Erythroblast (primary cell): ENCODE data around the gene GLA.

ENCODE experiments used
- DNase-seq, 2 experiments: peaks; one replicate each; lab custom pipeline; 2025; lab: John Stamatoyannopoulos, UW
- GATA1 ChIP-seq: IDR thresholded peaks from 2 replicates; pipeline ENCODE4 v1.6.1; 2011; ENCODE audit warnings: low read depth, mild to moderate bottlenecking, control low read depth, low read length, moderate library complexity
- POLR2A ChIP-seq: IDR thresholded peaks from 2 replicates; pipeline ENCODE4 v1.6.1; 2011; ENCODE audit warnings: mild to moderate bottlenecking, low read length

The GLA gene

DNA sequence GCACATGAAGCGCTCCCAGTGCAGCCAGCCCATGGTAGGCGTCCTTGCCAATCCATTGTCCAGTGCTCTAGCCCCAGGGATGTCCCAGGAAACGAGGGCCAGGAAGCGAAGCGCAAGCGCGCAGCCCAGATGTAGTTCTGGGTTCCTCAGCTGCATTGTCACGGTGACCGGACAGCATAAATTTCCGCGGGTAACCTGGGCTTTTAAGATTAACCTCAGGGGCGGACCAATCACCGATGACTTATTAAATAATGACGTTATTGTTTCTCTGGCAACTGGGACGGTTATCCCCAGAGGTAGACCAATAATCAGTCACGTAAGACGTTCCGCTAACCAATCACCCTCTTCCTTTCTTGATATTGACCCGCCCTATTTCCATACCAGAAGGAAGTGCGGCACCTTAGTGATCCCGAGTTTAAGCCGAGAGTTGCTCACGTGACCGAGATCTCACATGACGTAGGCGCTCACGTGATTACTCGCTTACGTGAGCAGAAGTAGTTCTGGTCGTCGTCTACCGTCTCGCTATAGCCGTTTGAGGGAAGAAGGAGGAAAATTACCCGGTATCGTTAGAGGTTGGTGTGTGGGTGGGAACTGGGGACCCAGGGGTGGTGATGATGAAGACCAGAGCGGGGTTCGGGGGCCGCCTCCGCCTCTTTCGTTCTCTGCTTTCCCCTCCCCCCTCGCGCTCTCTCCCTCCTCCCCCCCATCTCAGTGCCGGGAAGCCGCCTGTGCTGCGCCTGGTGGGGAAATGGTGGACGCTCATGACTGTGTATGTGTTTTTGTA is at the start of gene GLA, which contains the start of gene HNRNPH2:
TSS of gene GLA (minus strand) at position 178 of the 784 bp plus-strand sequence. CDS start at position 156, 22 bp downstream.
TSS of gene HNRNPH2 (plus strand) at position 475 of the 784 bp plus-strand sequence. CDS start 3,767 bp downstream, outside the sequence.
- peak; percentile 97 to 99 for DNase-seq
- TF ChIP-seq POLR2A: peak; percentile 95
- TF ChIP-seq GATA1: no peak

DNA sequence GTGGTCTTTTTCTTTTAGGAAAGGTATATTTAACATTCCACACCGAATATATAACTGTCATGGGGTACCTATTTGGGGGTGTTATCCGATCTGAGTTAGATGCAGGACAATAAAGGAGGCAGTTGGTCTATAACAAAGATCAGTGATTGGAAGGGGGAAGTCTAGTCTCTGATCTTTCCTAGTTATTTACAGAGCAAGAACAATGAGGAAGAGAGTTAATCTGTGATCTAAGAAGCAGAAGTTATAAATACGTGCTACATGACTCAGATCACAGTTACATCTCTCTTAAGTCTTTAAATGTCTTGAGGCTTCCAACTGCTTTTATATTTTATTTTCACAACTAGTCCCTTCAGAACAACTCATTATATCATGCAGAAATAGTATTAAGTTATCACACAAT is 44.3 kb upstream of the GLA start:
- DNase-seq: no peak
- no peak for TF ChIP-seq POLR2A
- TF ChIP-seq GATA1: no peak

DNA sequence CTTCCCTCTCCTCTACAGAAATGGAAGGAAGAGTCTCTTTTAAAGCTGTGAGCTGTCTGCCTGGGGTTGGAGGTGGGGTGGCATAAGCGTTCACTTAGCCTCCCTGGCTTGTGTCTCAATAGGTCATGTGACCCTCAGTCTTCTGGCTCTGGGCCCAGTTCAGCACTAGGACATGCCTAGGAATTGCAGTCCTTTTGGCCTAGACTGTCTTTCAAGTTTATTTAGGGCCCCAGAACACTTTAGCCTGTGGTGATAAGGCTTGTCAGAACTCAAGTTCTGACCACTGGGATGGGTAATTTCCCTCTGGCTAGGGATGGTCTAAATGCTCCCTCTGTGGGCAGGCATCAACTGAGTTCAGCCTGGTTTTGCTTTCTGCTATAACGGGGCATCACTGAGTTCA is 43.2 kb upstream of the GLA start:
- TF ChIP-seq POLR2A (no peak), GATA1 (no peak)
- peak; percentile 63 to 71 for DNase-seq

DNA sequence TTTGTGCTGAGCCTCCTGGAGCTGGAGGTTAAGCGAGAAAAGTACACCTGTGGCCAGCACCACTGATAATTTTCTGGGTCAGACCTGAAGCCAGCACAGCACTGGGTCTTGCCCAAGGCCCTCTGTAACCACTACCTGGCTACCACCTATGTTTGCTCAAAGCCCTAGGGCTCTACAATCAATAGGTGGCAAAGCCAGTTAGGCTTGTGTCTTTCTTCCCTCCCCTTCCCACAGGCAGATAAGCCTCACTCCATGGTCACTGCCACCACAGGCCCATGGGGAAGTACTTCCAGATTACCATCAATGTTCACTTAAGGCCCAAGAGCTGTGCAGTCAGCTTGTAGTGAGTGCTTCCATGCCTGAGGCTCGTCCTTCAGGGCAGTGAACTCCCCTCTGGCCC is 42.4 kb upstream of the GLA start:
- no peak for DNase-seq
- TF ChIP-seq POLR2A (no peak), GATA1 (no peak)

DNA sequence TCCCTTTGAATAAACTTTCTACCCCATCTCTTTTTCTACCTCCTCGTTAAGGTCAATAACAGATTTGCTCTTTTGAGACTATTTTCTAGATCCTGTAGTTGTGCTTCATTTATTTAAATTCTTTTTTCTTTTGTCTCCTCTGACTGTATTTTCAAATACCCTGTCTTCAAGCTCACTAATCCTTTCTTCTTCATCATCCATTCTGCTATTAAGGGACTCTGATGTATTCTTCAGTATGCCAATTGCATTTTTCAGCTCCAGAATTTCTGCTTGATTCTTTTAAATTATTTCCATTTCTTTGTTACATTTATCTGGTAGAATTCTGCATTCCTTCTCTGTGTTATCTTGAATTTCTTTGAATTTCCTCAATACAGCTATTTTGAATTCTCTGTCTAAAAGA is 41.6 kb upstream of the GLA start:
- no peak for TF ChIP-seq GATA1
- no peak for DNase-seq

DNA sequence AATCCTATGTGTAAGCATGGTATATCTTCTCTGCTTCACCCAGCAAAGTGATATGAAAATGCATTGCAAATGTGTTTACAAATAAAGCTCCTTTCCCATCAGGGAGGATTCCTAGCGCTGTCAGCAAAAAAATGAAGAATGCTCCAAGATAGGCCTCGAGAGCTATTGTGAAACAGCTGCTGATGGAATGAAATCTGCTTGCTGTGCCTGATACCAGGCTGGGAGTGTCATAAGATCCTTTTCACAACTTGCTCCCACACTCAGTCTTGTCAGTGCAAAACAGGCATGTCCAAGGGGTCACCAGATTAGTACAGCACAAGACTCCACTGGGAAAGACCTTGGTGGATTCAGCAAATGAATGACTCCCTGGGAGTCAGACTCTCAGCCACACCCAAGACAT is 34.4 kb upstream of the GLA start:
- TF ChIP-seq POLR2A: no peak
- TF ChIP-seq GATA1: no peak
- no peak for DNase-seq

DNA sequence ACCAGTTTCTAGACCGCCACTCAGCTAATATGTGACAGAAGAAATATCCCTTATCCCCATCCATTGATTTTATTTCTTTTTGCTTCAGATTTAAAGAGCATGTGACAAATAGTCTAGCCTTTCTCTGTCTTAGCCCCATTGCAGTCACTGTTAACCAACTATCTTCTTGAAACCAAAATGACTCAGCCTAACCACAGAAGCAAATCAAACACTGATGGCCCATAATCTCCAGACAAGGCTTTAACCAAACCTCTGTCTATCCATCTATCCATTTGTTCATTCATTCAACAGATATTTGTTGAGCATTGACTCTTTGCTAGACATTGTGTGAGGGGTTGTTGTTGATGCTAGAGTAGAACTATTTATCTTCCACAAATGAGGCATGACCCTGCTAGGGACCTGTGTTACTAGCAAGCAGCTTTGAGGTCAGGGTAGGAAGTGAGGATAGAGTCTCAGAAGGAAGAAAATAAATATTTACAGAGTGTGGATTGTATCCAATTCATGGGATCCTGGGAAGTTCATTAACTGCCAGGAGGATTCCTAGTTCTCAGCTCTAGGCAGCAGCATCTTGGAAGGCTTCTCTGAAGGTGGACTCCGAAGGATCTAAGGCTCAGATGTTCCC is 22.8 kb upstream of the GLA start:
- no peak for TF ChIP-seq POLR2A
- TF ChIP-seq GATA1: no peak
- DNase-seq: no peak

DNA sequence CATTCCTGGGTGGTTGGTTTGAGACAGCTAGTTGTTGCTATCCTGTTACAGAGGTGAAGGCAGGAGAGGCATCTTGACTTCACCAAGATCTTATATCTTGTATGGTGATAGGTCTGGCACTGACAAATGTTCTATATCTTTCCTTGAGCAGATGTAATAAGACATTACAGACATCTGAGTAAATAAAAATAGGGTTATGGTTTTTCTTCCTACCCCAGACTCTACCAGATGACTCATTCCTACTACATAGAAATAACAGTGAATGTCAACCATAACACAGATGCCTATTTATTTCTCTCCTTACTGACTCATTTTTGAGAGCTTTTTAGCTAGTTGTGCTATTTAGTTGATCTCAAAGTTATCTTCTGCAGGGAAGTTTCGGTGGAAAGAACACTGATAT is 22.2 kb upstream of the GLA start:
- no peak for TF ChIP-seq GATA1
- TF ChIP-seq POLR2A: no peak
- DNase-seq: no peak

DNA sequence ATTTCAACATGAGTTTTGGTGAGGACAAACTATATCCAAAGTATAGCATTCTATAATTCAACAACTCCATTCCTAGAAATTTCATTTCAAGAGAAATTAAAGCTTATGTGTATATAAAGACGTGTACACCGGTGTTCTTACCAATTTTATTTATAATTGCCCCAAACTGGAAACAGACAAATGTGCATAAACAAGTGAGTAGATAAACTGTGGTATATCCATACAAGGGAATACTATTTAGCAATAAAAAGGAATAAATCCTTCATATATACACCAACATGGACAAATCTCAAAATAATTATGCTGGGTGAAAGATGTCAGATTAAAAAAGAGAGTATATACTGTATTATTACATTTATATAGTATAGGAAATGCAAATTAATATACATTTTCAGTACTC is 20.2 kb upstream of the GLA start:
- no peak for DNase-seq
- TF ChIP-seq POLR2A (no peak), GATA1 (no peak)

DNA sequence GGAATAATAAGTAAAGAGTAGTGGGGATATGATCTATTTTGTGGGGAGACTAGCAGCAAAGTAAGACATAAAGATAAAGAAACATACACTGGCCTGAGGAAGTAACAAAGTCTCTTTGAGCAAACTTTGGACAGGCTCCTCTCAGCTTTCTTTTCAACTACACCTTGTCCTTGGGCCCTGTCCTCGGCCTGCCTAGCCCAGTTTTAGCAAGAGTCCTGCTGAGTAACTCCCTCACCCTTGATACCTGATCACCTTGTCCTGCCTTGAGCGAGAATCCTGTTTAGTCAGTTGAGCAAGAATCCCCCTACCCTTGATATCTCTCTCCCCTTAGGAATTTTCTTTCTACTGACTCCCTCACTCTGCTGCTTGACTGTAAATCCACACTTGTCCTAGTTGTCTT is 11.8 kb upstream of the GLA start:
- no peak for DNase-seq
- TF ChIP-seq POLR2A: no peak
- no peak for TF ChIP-seq GATA1

DNA sequence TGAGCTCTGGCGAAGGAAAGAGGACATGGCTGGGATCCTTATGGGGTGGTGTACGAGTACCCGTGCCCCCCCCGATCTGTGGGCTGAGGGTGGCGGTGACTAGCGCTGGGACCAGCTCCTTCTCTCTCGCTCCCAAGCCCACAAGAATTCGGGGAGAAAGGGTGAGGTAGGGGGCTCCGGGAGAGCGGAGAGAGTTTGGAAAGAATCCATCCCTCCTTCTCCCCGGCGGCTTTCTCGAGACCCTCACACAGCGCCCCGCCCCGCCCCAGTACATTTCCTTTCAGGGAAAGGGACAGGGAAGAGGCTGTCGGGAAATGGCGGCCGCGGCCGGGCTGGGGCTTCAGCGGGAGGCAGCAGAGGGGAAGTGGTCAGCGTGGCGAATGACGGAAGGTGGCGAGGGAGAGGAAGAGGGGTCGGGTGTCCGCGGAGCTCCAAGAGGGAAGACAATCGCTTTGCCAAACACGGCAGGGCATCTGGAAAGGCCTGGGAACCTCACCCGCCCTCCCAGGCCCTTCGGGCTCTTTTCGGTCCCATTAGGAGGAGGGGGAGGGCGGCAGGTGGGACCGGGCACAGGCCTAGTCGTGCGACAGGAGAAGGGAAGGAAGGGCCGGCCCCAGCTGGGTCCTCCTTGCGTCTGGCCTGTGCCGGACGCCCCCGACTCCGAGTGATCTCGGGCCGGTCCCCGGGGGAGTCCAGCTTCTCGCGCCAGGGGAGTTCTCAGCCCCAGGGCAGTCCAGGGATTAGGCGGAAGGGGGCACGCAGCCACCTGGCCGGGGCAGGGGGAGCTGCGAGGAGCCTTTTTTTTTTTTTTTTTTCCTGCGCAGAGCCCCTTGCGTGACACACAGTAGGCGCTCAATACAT is 10.5 kb upstream of the GLA start:
- TF ChIP-seq GATA1 (no peak), POLR2A (no peak)
- DNase-seq: peak; percentile 31 to 43

DNA sequence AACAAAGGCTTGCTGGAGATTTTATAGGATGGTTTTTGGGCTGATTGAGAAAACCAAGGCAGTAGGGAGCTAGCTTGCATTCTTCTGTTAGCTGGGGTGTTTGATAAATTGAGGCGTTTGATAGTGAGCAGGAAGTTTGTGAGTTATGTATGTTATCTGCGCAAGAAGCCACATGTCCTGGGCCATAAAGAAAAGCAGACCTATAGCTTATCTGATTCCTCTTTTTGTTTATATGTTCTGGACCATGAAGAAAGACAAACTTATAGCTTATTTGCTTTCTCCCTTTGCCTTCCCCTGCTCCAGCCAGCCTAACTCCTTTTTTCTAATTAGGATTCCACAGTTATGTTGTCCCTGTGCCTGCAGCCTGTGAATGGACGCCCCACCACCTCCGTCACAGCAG is 9.5 kb upstream of the GLA start:
- DNase-seq: peak; percentile 30 to 63
- TF ChIP-seq POLR2A (no peak), GATA1 (peak; percentile 15)

DNA sequence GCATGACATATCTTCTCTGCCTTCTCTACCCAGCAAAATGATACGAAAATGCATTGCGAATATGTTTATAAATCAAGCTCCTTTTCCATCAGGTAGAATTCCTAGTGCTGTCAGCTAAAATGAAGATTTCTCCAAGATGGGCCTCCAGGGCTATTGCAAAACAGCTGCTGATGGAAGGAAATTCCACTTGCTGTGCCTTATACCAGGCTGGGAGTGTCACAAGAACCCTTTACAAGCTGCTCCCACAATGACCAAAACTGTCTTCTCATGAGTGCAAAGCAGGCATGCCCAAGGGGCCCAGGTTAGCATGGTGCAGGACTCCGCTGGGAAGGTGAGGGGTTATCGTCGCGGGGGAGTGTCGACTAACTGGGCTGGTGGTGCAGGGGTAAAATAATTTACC is 9.0 kb upstream of the GLA start:
- TF ChIP-seq GATA1 (no peak), POLR2A (no peak)
- no peak for DNase-seq

DNA sequence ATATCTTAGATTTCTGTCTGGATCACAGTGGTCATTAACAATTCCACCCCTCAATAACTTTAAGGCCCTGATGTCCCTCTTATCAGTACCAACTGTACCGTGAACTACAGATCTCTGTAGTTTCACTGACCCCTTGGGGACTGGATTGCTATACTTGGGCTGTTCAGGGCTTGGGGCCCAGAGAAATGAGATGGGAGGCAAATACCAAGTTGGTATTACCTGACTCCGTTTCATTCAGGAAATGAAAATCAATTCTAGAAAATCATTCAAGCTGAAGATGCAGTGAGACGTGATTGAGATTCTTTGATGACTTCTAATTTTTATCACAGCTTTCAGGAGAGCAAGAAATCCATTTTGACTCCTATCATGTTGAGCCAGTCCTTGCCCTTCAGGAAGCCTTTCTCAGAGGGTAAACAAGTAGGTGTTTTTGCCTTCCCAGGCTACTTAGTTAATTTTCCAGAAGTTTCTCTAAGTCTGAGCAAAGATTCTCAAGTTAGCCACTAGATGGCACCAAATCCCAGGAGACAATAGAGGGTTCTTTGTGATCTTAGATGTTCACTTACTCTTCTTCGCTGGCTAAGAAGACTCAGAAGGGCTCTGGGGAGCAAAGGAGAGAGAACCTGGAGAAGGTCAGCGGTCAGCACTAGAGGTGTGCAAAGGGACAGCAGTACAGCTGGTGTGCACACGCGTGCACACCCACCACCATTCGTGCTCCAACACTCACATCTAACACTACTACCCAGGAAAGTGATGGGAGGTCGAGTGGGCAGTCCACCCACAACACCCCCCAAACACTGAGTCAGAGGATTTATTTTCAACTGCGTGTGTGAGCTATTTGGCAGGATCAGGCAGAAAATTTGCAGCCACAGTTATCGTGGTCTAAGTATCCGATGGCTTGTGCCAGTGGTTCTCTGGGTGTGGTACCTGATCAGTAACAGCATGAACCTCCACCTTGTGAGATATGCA is 7.7 kb upstream of the GLA start:
- peak; percentile 79 to 87 for DNase-seq

More for the DNA sequence above, 7.7 kb upstream of the GLA start:
- TF ChIP-seq GATA1 (no peak), POLR2A (no peak)
